ENCODE data around the gene CHST3. TPM values are rescaled to one million over a fixed set of nuclear protein-coding genes. Genes with fewer than 3 reads are reported as not detected.

Gene CHST3
- total RNA-seq, 1 experiment from 2014 or later: 10.0 TPM

- H3K27ac ChIP-seq (ENCODE audit: low read depth, low read length, poor library complexity, severe bottlenecking): no peak overlapping the region
- POLR2A ChIA-PET (ENCODE audit: low non-redundant PET): interaction anchor here (0.6 kb wide), 1 partner anchor 121 kb away, joined by 3 read pairs; no protein-coding TSS in a partner anchor
These were observed 89.5 kb downstream of the CHST3 start for GRCh38 chr10:72053690-72054089.

GRCh38 chr10:72056113-72056512, 91.9 kb downstream of the CHST3 start:
- ChIA-PET POLR2A (ENCODE audit: low non-redundant PET) (no interaction called here), CTCF (interaction anchor here (0.6 kb wide), 1 partner anchor 255 kb away, joined by 4 read pairs; no protein-coding TSS in a partner anchor)
- no peaks in the 10 kb centered on the region for H3K27me3 ChIP-seq (replicated peaks; ENCODE audit: insufficient read depth, low read depth, low read length, poor library complexity)
- no TSS peak for BruUV-seq (replicated peaks)
- TF ChIP-seq EZH2 (IDR thresholded peaks at IDR 0.05; ENCODE audit: borderline replicate concordance, low read depth, low read length, poor library complexity, severe bottlenecking) (no peak), CTCF (conservative IDR thresholded peaks at IDR 0.05; ENCODE audit: low read depth, low read length) (no peak)
- no peak overlapping the region for H3K27ac ChIP-seq (ENCODE audit: low read depth, low read length, poor library complexity, severe bottlenecking)
- no peaks in the 10 kb centered on the region for H3K36me3 ChIP-seq (ENCODE audit: insufficient read depth, low read length, poor library complexity, severe bottlenecking)
- intact Hi-C loops (cut with micrococcal nuclease; ENCODE audit: unreplicated experiment): no loop called here
- no peaks in the 10 kb centered on the region for H3K9me3 ChIP-seq (ENCODE audit: low read depth, low read length, poor library complexity, severe bottlenecking)
- no peak overlapping the region for H3K4me3 ChIP-seq (ENCODE audit: low read depth, low read length, poor library complexity, severe bottlenecking)
- DNase-seq (ENCODE audit: low spot score): no peak
- peaks cover 9% of the 10 kb centered on the region for H3K4me1 ChIP-seq (ENCODE audit: insufficient read depth, low read length, poor library complexity, severe bottlenecking)

More at GRCh38 chr10:72053690-72054089, 89.5 kb downstream of the CHST3 start:
- Histone ChIP-seq H3K36me3 (ENCODE audit: insufficient read depth, low read length, poor library complexity, severe bottlenecking) (no peaks in the 10 kb centered on the region), H3K4me1 (ENCODE audit: insufficient read depth, low read length, poor library complexity, severe bottlenecking) (no peaks in the 10 kb centered on the region), H3K27me3 (replicated peaks; ENCODE audit: insufficient read depth, low read depth, low read length, poor library complexity) (no peaks in the 10 kb centered on the region), H3K4me3 (ENCODE audit: low read depth, low read length, poor library complexity, severe bottlenecking) (no peak overlapping the region), H3K9me3 (ENCODE audit: low read depth, low read length, poor library complexity, severe bottlenecking) (no peaks in the 10 kb centered on the region)
- TF ChIP-seq CTCF (conservative IDR thresholded peaks at IDR 0.05; ENCODE audit: low read depth, low read length): no peak
- no peak for DNase-seq (ENCODE audit: low spot score)
- intact Hi-C loops (cut with micrococcal nuclease; ENCODE audit: unreplicated experiment): no loop called here
- CTCF ChIA-PET: no interaction called here
- no TSS peak for BruUV-seq (replicated peaks)

GRCh38 chr10:72056932-72057751, 92.9 kb downstream of the CHST3 start:
- Histone ChIP-seq H3K27me3 (replicated peaks; ENCODE audit: insufficient read depth, low read depth, low read length, poor library complexity) (no peaks in the 10 kb centered on the region), H3K9me3 (ENCODE audit: low read depth, low read length, poor library complexity, severe bottlenecking) (no peaks in the 10 kb centered on the region), H3K27ac (ENCODE audit: low read depth, low read length, poor library complexity, severe bottlenecking) (no peak overlapping the region), H3K4me3 (ENCODE audit: low read depth, low read length, poor library complexity, severe bottlenecking) (no peak overlapping the region), H3K36me3 (ENCODE audit: insufficient read depth, low read length, poor library complexity, severe bottlenecking) (no peaks in the 10 kb centered on the region), H3K4me1 (ENCODE audit: insufficient read depth, low read length, poor library complexity, severe bottlenecking) (peaks cover 9% of the 10 kb centered on the region)
- intact Hi-C loops (cut with micrococcal nuclease; ENCODE audit: unreplicated experiment): no loop called here
- BruUV-seq (replicated peaks): no TSS peak
- TF ChIP-seq EZH2 (IDR thresholded peaks at IDR 0.05; ENCODE audit: borderline replicate concordance, low read depth, low read length, poor library complexity, severe bottlenecking) (no peak), CTCF (conservative IDR thresholded peaks at IDR 0.05; ENCODE audit: low read depth, low read length) (no peak)
- POLR2A ChIA-PET (ENCODE audit: low non-redundant PET): no interaction called here
- no peak for DNase-seq (ENCODE audit: low spot score)
- CTCF ChIA-PET: no interaction called here

Data from A673 (cell line).